Fibroblast of peridontal ligament (primary cell): Measurements from ENCODE around the gene RGS14.
"Not testable (repeated sequence)": the region's sequence is repeated elsewhere in the genome, so short reads cannot be mapped to it uniquely, and the experiment has no call there.

ENCODE experiments used
- DNase-seq: peaks from one replicate; pipeline ENCODE4 v3.0.0-alpha.2; 2010; ENCODE audit errors: extremely low read depth

Gene RGS14

DNA sequence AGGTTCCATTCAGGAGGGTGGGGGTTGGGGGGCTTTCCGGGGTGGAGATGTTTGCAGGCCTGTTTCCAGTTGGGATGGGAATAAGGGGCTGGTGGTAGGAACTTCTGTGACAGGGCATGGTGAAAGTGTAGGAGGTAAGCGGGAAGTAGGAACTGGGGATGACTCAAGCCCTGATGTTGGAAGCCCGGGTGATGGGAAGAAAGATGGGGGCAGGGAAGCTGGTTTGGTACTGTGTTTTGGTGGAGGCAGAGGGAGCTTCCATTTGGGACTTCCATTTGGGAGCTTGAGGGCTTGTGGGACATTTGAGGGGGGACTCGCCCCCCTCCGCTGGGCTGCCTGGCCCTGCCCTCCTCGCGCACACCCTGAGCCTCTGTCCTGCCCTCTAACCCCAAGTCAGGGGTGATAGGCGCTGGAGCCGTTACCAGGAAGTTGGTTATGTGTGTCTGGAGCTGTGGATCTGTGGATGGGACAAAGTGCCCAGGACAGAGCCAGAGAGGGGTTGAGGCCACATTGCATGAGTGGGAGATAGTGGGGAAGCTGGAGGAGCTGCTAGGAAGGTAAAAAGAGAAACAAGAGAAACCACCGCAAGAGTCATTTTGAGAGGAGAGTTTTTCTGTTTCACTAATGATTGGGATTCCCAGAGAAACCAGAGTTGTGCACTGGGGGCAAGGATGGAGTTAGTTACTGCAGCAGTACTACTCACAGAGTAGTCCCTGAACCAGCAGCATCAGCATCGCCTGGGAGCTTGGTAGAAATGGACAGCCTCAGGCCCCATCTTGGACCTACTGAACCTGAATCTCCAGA is 6.6 kb downstream of the RGS14 start:
- no peak for DNase-seq

DNA sequence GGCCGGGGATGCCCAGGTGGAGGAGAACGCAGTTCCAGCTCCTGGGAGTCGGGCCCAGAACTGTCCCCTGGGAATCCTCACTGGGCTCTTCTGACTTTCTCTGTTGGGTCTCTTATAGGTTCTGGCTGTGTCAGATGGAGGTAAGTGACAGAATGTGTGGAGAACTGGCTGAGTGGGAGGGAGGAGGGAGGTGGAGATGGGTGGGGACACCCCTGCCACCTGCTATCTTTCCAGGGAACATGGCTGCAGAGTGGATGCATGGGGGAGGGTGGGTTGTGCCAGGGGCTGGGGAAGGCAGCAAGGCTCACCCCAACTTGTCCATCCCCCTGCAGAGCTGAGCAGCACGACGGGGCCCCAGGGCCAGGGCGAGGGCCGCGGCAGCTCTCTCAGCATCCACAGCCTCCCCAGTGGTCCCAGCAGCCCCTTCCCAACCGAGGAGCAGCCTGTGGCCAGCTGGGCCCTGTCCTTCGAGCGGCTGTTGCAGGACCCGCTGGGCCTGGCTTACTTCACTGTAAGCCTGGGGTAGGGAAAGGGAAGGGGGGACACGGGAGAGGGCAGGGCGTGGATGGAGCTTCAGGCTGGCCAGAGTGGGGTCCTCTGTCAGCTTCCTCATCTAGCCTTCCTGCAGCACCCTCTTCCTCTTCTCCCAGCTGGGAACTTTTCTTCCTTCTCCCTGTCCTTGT is 8.3 kb downstream of the RGS14 start:
- no peak for DNase-seq

DNA sequence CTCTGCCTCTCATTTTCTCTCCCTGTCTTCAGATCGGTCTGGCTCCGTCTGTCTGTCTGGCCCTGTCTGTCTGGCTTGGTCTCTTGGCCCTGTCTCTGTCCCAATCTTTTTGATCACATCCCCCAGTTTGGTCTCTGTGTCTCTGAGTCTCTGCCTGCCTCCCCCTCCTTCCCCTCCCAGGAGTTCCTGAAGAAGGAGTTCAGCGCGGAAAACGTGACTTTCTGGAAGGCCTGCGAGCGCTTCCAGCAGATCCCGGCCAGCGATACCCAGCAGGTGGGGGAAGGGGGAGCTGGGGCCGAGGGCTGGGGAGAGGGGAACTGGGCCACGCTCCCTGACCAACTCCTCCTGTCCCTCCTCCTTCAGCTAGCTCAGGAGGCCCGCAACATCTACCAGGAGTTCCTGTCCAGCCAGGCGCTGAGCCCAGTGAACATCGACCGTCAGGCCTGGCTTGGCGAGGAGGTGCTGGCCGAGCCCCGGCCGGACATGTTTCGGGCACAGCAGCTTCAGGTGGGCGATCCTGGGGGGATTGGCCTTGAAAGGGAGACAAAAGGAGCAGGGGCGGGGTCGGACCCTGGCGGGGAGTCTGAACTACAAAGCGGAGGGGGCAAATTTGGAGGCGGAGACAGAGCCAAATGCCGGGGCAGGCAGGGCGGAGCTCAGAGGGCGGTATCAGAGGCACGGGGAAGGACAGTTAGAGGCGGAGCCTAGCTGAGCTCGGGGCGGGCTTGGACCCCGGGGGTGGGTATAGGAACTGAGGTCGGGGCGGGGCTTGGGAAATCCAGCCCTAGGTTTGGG is 9.0 kb downstream of the RGS14 start:
- peak; percentile 54 for DNase-seq

DNA sequence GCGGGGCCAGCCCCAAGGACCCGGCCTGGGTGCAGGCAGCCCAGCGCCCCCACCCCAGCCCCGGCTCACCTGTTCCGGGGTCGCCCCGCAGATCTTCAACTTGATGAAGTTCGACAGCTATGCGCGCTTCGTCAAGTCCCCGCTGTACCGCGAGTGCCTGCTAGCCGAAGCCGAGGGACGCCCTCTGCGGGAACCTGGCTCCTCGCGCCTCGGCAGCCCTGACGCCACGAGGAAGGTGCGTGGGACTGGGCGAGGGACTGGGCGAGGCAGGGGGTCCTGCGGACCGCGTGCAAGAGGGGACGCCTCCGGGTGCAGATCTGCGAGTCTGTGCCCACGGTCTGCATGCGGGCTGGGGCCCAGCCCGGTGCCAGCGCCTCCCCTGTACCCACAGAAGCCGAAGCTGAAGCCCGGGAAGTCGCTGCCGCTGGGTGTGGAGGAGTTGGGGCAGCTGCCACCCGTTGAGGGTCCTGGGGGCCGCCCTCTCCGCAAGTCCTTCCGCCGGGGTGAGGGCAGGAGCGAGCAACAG is 9.7 kb downstream of the RGS14 start:
- DNase-seq = no peak

DNA sequence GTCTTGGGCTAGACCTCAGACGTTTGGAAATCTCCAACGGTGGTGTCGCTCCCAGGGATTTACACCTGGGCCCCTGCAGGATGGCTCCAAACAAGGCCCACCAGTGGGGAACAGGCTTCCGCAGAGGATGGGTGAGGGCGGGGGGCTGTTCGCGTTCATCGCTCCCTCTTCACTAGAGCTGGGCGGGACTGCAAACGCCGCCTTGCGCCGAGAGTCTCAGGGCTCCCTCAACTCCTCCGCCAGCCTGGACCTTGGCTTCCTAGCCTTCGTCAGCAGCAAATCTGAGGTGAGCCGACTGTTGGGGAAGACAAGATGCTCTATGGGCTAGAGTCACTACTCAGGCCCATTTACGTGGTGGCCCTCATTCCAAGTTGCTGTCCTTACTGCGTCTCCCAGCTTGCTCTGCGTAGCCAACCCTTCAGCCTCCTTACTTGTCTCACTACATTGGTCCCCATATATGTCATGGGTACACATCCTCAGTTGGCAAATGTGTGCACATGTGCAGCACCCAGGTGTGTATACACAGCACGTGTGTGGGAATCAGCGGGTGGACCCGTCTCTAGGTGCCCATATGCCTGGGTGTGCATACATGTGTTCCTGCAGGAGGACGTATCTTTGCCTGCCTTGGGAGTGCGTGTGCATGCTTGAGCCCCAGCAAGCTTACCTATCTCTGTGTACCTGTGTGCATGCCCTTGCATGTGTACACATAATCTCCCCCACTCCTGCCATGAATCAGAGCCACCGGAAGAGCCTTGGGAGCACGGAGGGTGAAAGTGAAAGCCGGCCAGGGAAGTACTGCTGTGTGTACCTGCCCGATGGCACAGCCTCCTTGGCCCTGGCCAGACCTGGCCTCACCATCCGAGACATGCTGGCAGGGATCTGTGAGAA is 10.5 kb downstream of the RGS14 start:
- no peak for DNase-seq

DNA sequence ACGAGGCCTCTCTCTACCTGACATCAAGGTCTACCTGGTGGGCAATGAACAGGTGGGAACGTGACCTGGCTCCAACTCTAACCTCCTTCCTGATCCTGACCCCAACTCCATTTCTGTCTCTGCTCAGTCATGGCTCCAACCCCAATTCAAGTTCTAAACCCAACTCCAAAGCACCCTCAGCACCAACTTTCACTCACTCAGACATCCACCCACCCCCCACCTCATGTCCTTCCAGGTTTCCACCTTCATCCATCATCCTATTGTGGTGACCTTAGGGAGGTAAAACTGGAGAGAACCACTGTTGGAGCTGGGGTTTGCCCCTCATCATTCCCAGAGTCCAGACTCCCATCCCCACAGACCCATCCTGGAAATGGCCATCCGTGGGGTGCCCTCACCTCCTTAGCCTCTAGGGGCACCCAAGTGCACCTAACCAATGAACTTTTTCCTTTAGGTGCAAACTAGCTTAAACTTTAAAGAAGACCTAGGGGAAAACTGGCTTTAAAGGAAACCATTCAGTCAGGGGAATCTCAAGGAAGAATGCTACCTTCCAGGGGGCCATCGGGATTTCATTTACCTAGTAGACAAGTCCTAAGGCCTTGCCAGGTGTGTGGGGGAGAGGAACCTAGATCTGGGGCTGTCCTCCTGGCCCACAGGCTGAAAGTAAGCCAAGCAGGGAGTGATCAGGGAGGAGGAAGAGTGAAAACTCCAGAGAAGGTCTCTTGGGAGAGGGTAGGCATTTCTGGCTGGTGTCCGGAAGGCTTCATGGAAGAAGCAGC is 11.3 kb downstream of the RGS14 start:
- no peak for DNase-seq

DNA sequence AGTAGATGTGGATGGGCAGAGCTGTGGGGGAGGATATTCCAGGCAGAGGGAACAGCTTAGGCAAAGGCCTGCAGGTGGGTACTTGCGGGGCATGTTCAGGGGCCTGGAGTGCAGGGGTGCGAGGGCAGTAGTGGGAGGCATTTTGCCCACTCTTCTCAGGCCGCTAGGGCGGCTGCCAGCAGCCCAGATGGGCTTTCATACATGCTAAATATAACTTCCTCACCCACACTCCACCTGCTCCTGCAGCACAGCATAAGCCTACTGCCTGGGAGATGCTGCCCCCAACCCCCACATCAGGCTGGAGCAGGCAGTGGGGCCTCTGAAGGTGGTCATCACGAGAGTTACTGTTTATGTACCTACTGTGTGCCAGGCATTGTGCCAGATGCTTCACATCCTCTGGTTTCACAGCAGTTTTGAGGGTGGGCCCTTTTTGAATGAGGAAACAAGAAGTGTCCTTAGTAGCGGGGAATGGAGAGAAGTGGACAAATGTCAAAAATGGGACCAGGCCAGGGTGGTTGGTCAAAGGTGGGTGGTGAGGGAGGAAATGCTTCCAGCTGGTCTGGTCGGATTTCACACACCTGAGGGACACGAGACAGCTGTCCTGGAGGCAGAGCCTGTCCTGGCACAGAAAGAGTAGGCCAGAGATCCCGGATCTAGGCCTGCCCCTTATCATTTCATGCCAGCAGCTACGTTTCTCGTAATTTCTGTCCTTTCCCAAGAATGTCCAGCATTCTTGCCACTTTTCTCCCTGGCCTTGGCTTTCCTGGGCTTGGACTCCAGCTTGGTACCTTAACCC is 12.1 kb downstream of the RGS14 start:
- no peak for DNase-seq

DNA sequence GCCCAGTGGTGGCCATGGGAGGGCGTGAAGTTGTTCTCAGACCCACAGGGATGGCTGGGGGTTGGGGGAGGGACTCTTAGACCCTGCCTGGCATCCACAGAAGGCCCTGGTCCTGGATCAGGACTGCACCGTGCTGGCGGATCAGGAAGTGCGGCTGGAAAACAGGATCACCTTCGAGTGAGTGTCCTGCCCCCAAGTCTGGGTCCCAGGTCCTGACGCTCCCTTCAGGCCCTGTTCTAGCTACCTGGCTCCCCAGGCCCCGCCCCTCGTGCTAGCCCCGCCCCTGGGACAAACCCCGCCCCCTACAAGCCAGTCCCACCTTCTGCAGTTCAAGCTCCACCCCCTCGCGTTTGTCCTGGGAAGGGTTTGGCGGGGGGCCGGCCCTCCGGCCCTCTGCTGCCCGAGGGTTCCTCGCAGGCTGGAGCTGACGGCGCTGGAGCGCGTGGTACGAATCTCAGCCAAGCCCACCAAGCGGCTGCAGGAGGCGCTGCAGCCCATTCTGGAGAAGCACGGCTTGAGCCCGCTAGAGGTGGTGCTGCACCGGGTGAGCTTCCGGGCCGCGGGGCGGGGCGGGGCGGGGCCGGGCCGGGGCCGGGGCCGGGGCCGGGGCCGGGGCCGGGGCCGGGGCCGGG is 12.9 kb downstream of the RGS14 start:
- DNase-seq = peak; percentile 60

DNA sequence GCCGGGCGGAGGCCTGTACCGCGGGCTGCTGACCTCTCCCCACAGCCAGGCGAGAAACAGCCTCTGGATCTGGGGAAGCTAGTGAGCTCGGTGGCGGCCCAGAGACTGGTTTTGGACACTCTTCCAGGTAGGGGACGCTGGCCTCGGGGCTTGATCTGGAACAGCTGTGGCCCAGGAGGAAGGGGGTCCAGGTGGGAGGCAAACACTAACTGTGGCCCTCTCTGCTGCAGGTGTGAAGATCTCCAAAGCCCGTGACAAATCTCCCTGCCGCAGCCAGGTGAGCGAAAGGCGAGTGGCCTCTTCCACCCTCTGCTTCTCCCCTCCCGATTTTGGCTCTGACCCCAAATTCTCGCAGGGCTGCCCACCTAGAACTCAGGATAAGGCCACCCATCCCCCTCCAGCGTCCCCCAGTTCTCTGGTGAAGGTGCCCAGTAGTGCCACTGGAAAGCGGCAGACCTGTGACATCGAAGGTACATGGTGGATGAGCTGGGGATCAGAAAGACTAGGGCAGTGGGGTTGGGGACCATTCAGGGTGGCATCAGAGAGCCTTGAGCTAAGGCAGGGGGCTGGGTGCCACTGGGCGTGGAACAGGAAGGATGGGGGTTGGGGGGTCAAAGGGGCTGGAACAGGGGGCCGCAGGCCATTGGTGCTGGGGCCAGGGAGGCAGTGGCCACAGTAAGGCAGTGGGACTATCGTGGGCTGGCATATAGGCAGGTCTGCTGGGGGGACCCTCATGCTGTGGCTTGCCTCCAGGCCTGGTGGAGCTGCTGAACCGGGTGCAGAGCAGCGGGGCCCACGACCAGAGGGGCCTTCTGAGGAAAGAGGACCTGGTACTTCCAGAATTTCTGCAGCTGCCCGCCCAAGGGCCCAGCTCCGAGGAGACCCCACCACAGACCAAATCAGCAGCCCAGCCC is 13.7 kb downstream of the RGS14 start:
- DNase-seq = no peak

DNA sequence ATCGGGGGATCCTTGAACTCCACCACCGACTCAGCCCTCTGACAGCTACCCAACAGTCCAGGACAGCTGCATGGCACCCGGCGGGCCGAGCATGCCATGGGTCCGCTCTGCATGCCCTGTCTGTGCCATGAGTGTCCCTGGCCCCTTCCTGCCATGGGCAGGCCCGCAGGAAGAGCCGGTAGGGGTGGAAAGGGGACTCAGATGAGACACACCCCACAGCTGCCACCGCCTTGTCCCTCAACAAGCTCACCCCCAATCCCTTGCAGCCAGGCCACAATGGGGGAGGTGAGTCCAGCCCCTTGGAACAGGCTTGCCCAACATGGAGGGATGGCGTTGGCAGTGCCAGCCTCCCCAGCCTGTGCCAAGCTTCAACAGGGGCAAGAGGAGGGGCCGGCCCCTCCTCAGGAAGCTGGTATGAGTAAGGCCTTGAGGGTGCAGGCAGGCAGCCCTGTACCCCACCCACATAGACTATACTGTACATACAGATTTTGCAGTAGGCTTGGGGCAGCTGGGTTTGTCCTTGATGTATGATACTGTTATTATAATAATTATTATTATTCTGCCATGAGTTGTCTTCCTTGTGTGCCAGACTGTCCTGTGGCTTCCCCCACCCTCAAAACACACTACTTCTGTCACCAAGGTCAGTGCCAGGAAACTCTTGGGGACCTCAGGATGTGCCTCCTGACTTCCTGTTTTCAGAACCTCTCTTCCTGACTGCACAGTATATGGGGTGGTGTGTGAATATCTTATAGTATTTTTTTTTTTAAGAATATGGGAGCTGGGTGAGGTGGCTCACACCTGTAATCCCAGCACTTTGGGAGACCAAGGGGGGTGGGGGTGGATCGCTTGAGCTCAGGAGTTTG is 14.5 kb downstream of the RGS14 start:
- no peak for DNase-seq

DNA sequence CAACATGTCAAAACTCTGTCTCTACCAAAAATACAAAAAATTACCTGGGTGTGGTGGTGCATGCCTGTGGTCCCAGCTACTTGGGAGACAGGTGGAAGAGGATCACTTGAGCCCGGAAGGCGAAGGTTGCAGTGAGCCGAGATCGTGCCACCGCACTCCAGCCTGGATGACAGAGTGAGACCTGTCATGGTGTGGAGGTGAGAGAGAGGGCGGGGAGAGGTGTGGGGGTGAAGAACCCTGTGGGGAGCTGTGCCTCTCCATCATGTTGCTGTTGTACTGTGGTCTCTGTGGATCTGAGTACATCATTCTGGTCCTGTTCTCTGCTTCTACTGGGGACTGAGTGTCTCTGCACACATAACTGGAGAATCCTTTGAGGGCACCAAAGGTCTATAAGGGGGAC is 15.2 kb downstream of the RGS14 start:
- DNase-seq = no peak

DNA sequence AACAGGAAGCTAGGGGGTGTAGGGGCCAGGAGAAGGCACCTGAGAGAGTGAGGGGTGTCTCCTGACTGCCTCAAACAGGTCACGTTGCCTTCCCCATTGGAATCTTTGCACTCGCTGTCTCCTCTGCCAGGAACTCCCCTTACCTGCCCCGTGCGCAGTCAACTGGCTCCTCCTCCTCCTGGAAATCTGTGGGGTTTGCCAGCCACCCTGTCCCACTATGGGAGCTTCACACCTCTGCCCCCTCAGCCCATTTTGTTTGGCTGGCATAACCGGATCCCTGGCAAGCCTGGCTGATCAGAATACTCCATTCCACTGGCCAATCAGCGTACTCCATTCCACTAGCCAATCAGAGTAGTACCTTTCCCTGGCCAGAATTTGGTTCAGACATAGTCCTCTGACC is 16.1 kb downstream of the RGS14 start:
- DNase-seq = no peak

DNA sequence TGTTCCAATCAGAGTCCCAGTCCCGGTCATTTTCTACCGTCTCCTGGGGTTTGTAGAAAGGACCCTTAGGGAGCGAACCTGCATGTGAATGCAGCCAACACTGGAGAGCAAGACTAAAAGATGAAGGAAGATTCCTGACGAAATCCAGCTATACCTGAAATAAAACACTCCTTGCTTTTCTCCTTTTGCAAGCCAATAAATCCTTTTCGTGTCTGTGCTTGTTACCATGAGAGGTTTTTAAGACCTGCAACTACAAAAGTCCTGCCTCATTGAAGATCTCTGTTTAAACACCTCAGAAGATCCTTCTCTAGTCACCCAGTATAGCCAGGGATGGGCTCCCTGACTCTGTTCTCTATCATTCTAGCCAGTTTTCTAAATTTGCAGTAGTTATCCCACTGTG is 16.5 kb downstream of the RGS14 start:
- DNase-seq = no peak

DNA sequence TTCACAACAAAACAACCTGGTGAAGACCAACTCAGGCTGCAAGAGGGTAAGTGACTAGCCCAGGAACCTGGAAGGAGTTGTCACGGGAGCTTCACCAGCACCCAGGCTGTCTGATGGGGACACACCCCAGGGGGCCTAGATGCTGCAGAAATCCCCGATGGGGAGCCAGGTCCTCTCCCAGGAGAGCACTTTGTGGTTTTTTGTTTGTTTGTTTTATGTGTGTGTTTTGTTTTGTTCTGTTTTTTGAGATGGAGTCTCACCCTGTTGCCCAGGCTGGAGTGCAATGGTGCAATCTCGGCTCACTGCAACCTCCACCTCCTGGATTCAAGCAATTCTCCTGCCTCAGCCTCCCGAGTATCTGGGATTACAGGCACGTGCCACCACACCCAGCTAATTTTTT is 17.8 kb downstream of the RGS14 start:
- not testable (repeated sequence) for DNase-seq

DNA sequence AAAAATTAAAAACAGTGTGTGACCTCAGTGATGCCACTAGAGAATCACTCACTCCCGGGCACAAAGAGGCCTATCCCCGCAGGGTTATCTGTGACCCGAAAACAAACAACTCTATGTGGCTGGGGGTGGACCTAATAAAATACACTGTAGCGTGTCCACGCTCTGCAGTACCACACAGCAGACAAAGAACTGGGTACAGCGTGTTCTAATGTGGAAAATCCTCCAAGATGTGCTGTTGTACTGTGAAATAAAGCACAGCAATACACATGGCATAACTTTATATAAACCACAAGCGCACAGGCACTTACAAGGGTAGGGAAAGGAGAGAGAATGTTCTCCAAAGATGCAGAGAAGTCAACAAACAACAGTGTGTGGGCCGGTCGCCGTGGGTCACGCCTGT is 18.4 kb downstream of the RGS14 start:
- DNase-seq = no peak

DNA sequence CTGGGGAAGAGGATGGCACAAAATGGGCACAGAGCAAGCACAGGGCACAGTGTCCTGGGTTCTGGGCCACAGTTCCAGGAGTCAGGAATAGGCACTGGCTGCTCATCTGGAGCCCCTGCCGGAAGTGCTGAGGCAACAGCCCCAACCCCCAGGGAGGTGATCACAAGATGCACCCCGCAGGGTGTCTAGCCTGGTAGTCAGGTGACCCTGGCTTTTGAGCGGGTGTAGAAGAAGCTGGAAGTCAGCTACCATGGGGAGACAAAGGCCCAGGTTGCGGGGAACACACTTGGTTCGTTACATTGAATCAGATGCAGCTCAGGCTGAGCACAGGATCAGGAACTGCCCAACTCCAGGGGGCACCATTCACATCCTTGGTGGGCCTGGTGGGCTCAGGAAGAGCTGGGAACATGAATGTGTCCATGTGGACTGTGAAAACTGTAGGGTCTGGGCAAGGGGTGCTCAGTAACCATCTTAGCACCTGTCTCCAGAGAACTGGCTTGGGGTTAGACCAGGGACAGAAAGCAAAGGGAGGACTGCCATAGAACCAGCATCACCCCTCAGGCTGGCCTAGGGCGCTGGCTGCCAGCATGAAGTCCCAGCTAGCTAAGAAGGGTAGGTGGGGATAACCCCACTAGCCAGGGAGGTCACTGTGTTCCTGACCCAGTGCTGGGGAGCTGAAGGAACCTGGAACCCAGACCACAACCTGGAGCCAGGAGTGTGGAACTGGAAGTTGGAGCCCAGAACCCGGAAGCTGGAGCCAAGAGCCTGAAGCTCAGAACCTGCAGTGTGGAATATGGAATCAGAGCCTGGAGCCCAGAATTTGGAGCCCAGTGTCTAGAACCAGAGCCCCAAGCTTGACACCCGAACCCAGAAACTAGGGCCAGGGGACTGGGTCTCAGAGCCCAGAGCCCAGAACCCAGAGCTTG is 20.4 kb downstream of the RGS14 start:
- no peak for DNase-seq
